GM12878 (cell line): ENCODE measurements around the gene TDRD10. TPM values are rescaled to one million over a fixed set of nuclear protein-coding genes. Genes with fewer than 3 reads are reported as not detected.

Experiments
- ATAC-seq: fragments of 200-7000 bp; cut with Tn5 transposase; 3 replicates; pipeline ENCODE4 v1.9.1; 2020; ENCODE audit warnings: mild to moderate bottlenecking, moderate library complexity
- BruUV-seq: library from RNA; stranded (reverse); fragments of 400-500 nt; replicated peaks from 2 replicates; lab custom pipeline; 2021; lab: Mats Ljungman, UMichigan
- CTCF ChIA-PET: fragments of 300-600 bp; sonication (Branson Sonifier 250); formaldehyde crosslinking; extraction: SDS; loops from one replicate; lab custom pipeline; 2021; ENCODE audit warnings: inconsistent platforms; lab: Yijun Ruan, JAX
- POLR2A ChIA-PET: fragments of 350-600 bp; formaldehyde crosslinking; extraction: SDS; loops from one replicate; lab custom pipeline; 2021; ENCODE audit warnings: inconsistent platforms; lab: Charles Lee
- RAD21 ChIA-PET: fragments of 300-600 bp; sonication (Branson Sonifier 250); formaldehyde crosslinking; loops from one replicate; lab custom pipeline; 2023; ENCODE audit warnings: antibody characterized with exemption; ENCODE audit not compliant: unreplicated experiment; lab: Charles Lee
- SMC1A ChIA-PET: fragments of 300-600 bp; sonication (Branson Sonifier 250); formaldehyde crosslinking; loops from one replicate; lab custom pipeline; 2023; ENCODE audit not compliant: unreplicated experiment, uncharacterized antibody; lab: Charles Lee
- DNase-seq: peaks from one replicate; pipeline ENCODE4 v3.0.0-alpha.2; 2011; ENCODE audit warnings: low read depth, low spot score
- FAIRE-seq: peaks from 3 replicates; lab custom pipeline; 2011; peaks lifted over from hg19 to GRCh38; lab: Jason Lieb, UNC
- H2AFZ ChIP-seq: 2 replicates; pipeline ENCODE4 v1.6.0; 2011; ENCODE audit warnings: low read depth, low read length, control low read depth; ENCODE audit not compliant: control insufficient read depth
- H3K27ac ChIP-seq: 2 replicates; pipeline ENCODE4 v1.5.1; 2011; ENCODE audit warnings: control low read depth; ENCODE audit not compliant: control insufficient read depth, insufficient read depth
- H3K27me3 ChIP-seq, 2 experiments: replicated peaks in 1 of 2; 2 replicates each; pipeline versions ENCODE4 v1.6.0 to v1.6.1; 2011; ENCODE audit warnings: low read length in 1 of 2; ENCODE audit not compliant: control insufficient read depth in 2 of 2, insufficient read depth in 2 of 2
- H3K36me3 ChIP-seq, 2 experiments: 2 replicates each; pipeline ENCODE4 v1.5.1; 2011; ENCODE audit warnings: low read length in 1 of 2; ENCODE audit not compliant: control insufficient read depth in 2 of 2, insufficient read depth in 2 of 2
- H3K4me1 ChIP-seq: 2 replicates; pipeline ENCODE4 v1.6.1; 2011; ENCODE audit warnings: mild to moderate bottlenecking, low read length, moderate library complexity, mixed read lengths; ENCODE audit not compliant: control insufficient read depth, insufficient read depth
- H3K4me2 ChIP-seq: 2 replicates; pipeline ENCODE4 v1.6.0; 2011; ENCODE audit warnings: control low read depth; ENCODE audit not compliant: control insufficient read depth, insufficient read depth
- H3K4me3 ChIP-seq: fragments of 200-600 bp; sonication (generic); 2 replicates; pipeline ENCODE4 v1.5.1; 2016
- H3K79me2 ChIP-seq: 2 replicates; pipeline ENCODE4 v1.6.0; 2011; ENCODE audit warnings: low read length; ENCODE audit not compliant: control insufficient read depth, insufficient read depth
- H3K9ac ChIP-seq: 2 replicates; pipeline ENCODE4 v1.8.0; 2011; ENCODE audit warnings: low read length, control low read depth, mixed read lengths; ENCODE audit not compliant: control insufficient read depth, insufficient read depth
- H3K9me3 ChIP-seq: replicated peaks from 3 replicates; pipeline ENCODE4 v1.5.1; 2011; ENCODE audit warnings: mild to moderate bottlenecking, low read length; ENCODE audit not compliant: control insufficient read depth, insufficient read depth
- H4K20me1 ChIP-seq: 2 replicates; pipeline ENCODE4 v1.6.0; 2011; ENCODE audit not compliant: control insufficient read depth, insufficient read depth
- BACH1 ChIP-seq: fragments of 450-650 bp; IDR thresholded peaks from 2 replicates; pipeline ENCODE4 v1.6.1; 2017; ENCODE audit warnings: mild to moderate bottlenecking, borderline replicate concordance
- CEBPZ ChIP-seq: fragments of 150-350 bp; IDR thresholded peaks from 2 replicates; pipeline ENCODE4 v1.6.1; 2016; ENCODE audit warnings: low read depth, low read length
- CUX1 ChIP-seq: IDR thresholded peaks from 2 replicates; pipeline ENCODE4 v1.6.1; 2012; ENCODE audit warnings: improper control_type of control experiment, low read depth, low read length; ENCODE audit not compliant: insufficient replicate concordance
- GABPA ChIP-seq: IDR thresholded peaks from 2 replicates; pipeline ENCODE4 v1.6.1; 2014; ENCODE audit warnings: antibody characterized with exemption, low read depth, mild to moderate bottlenecking, inconsistent platforms
- IRF4 ChIP-seq: IDR thresholded peaks from 2 replicates; pipeline ENCODE4 v1.6.1; 2011; ENCODE audit warnings: low read depth, low read length
- IRF5 ChIP-seq: fragments of 450-650 bp; IDR thresholded peaks from 2 replicates; pipeline ENCODE4 v1.6.1; 2017; ENCODE audit warnings: borderline replicate concordance
- JUND ChIP-seq: IDR thresholded peaks from 2 replicates; pipeline ENCODE4 v1.6.1; 2012; ENCODE audit warnings: low read depth, mild to moderate bottlenecking, low read length, improper control_type of control experiment, moderate library complexity
- NFYA ChIP-seq: IDR thresholded peaks from 2 replicates; pipeline ENCODE4 v1.6.1; 2011; ENCODE audit warnings: low read depth, mild to moderate bottlenecking, low read length, improper control_type of control experiment, borderline replicate concordance
- SKIL ChIP-seq: fragments of 450-650 bp; IDR thresholded peaks from 2 replicates; pipeline ENCODE4 v1.6.1; 2017; ENCODE audit warnings: mild to moderate bottlenecking, low read depth, inconsistent platforms; ENCODE audit not compliant: poor library complexity, severe bottlenecking
- SREBF2 ChIP-seq: IDR thresholded peaks from 2 replicates; pipeline ENCODE4 v1.6.1; 2012; ENCODE audit warnings: mild to moderate bottlenecking, low read length
- TCF7 ChIP-seq: IDR thresholded peaks from 2 replicates; pipeline ENCODE4 v1.6.1; 2014; ENCODE audit warnings: antibody characterized with exemption, borderline replicate concordance
- ZZZ3 ChIP-seq: IDR thresholded peaks from 2 replicates; pipeline ENCODE4 v1.6.1; 2011; ENCODE audit warnings: low read depth; ENCODE audit not compliant: control insufficient read depth, insufficient read length
- WGBS: methylation state at CpG from one replicate; pipeline ENCODE4 v1.1.6; 2016; ENCODE audit warnings: low lambda C conversion rate; ENCODE audit not compliant: insufficient replicate concordance, insufficient coverage; ENCODE audit errors: missing lambda C conversion rate; 5-methylcytosine and 5-hydroxymethylcytosine counted together
- in situ Hi-C: fragments of 300-500 bp; cut with MboI; formaldehyde crosslinking; loops from 9 replicates; pipeline ENCODE4 v1.14.3; 2018; ENCODE audit warnings: mixed read lengths
- intact Hi-C: fragments of 100-400 bp; cut with micrococcal nuclease; formaldehyde crosslinking; loops from one replicate; pipeline ENCODE4 v1.14.2; 2022; ENCODE audit not compliant: unreplicated experiment
- polyA plus RNA-seq, 11 experiments: library from polyadenylated mRNA; depleted of rRNA in 4 of 11; unstranded in 6 of 11; stranded (reverse) in 5 of 11; fragments of >200 nt; fragmentation: Nextera tagmentation in 4 of 11; fragmentation: Illumina TruSeq in 1 of 11; extraction: Ambion mirVana in 4 of 11; extraction: Trizol in 1 of 11; gene quantifications; 1 replicate in 1 of 11; 2 replicates in 10 of 11; pipeline versions ENCODE4 v1.2.1 to v1.2.3, GENCODE V29; 2011 to 2016; ENCODE audit warnings: inconsistent platforms in 2 of 11, missing spikeins in 2 of 11, low read depth in 1 of 11
- total RNA-seq, 4 experiments: library from RNA; depleted of rRNA in 3 of 4; stranded (reverse); fragments of >200 nt in 3 of 4; fragmentation: Illumina TruSeq in 1 of 4; extraction: Trizol in 1 of 4; gene quantifications; 2 replicates each; pipeline versions ENCODE4 v1.2.1 to v1.2.3, GENCODE V29; 2013 to 2021

The TDRD10 gene
- total and polyA plus RNA-seq, 10 of the 15 experiments (the other 5 are each of a cell fraction or from before 2014, with no cell fraction given) = not detected

GRCh38 chr1:154500533-154500932, 1.5 kb upstream of the TDRD10 start:
- Histone ChIP-seq H3K36me3 (no peaks in the 10 kb centered on the region), H3K4me1 (peaks cover 17% of the 10 kb centered on the region), H3K4me2 (no peak overlapping the region), H3K9ac (no peak overlapping the region), H3K4me3 (no peak overlapping the region), H3K27me3 (peaks cover 6 to 10% of the 10 kb centered on the region in 2 experiments), H4K20me1 (no peaks in the 10 kb centered on the region), H3K27ac (no peak overlapping the region), H3K79me2 (no peaks in the 10 kb centered on the region), H3K9me3 (no peaks in the 10 kb centered on the region; the same call in 2 of the 3 replicates), H2AFZ (no peak overlapping the region)
- FAIRE-seq = no peak
- in situ Hi-C loops (no loop called here), intact Hi-C loops (no loop called here)
- POLR2A ChIA-PET = interaction anchor here (0.9 kb wide), 1 partner anchor 14 kb away, joined by 3 read pairs; no protein-coding TSS in a partner anchor
- CTCF ChIA-PET = interaction anchor here (1.1 kb wide), 1 partner anchor 19 kb away, joined by 5 read pairs; no protein-coding TSS in a partner anchor
- no peak for ATAC-seq
- WGBS = 85% methylated on average over 8 of the region's 8 CpGs
- BruUV-seq = no TSS peak
- SMC1A ChIA-PET = interaction anchor here (1.5 to 1.9 kb wide), 2 partner anchors 11 to 20 kb away, joined by 6 to 7 read pairs; no protein-coding TSS in a partner anchor
- DNase-seq = no peak
- RAD21 ChIA-PET = interaction anchor here (0.9 to 1.2 kb wide), 4 partner anchors 8 to 46 kb away, joined by 3 read pairs; no protein-coding TSS in a partner anchor
- TF ChIP-seq IRF5 = no peak
- no peak for TF ChIP-seq ZZZ3
- no peak for TF ChIP-seq IRF4
- no peak for TF ChIP-seq CUX1
- no peak for TF ChIP-seq TCF7
- no peak for TF ChIP-seq GABPA
- no peak for TF ChIP-seq BACH1
- no peak for TF ChIP-seq SREBF2
- no peak for TF ChIP-seq JUND
- no peak for TF ChIP-seq CEBPZ
- no peak for TF ChIP-seq SKIL
- no peak for TF ChIP-seq NFYA
